Endometrial microvascular endothelial cells (primary cell): ENCODE data around the gene RAPGEF6. TPM values are rescaled to one million over a fixed set of nuclear protein-coding genes. Genes with fewer than 3 reads are reported as not detected.
"Not testable (repeated sequence)": the region's sequence is repeated elsewhere in the genome, so short reads cannot be mapped to it uniquely, and the experiment has no call there.

Experiments used
- in situ Hi-C: cut with HindIII; loops from 2 replicates; pipeline ENCODE4 v1.10.0; 2017; ENCODE audit warnings: low sequenced_read_pairs, low pct_unique_long_range_greater_than_20kb; ENCODE audit errors: inconsistent ontology term
- total RNA-seq: library from RNA; depleted of rRNA; stranded (reverse); fragments of >200 nt; gene quantifications from one replicate; pipeline ENCODE4 v1.2.3, GENCODE V29; 2015; ENCODE audit errors: inconsistent ontology term

Gene RAPGEF6
- total RNA-seq, 1 donor from 2014 or later, result 7.7 TPM

- in situ Hi-C loops, result no loop called here
These were observed 252.3 kb downstream of the RAPGEF6 start for GRCh38 chr5:131382407-131383395.

- in situ Hi-C loops, result no loop called here
These were observed 253.3 kb downstream of the RAPGEF6 start for GRCh38 chr5:131381777-131382176.

- in situ Hi-C loops, result no loop called here
These were observed 254.0 kb downstream of the RAPGEF6 start for GRCh38 chr5:131381021-131381420.

- in situ Hi-C loops, result not testable (repeated sequence)
These were observed 254.8 kb downstream of the RAPGEF6 start for GRCh38 chr5:131380238-131380637.

- in situ Hi-C loops, result no loop called here
These were observed 255.3 kb downstream of the RAPGEF6 start for GRCh38 chr5:131379723-131380122.

- in situ Hi-C loops, result no loop called here
These were observed 256.1 kb downstream of the RAPGEF6 start for GRCh38 chr5:131378721-131379541.

GRCh38 chr5:131377785-131378325 lies 257.2 kb downstream of the RAPGEF6 start:
- in situ Hi-C loops, result no loop called here

GRCh38 chr5:131377346-131377745 lies 257.7 kb downstream of the RAPGEF6 start:
- in situ Hi-C loops, result no loop called here

GRCh38 chr5:131375351-131375750 lies 259.7 kb downstream of the RAPGEF6 start:
- in situ Hi-C loops, result no loop called here

Other genes starting within 250 kb of the RAPGEF6 start
- 21.8 TPM for gene FNIP1, start 161.8 kb upstream of the RAPGEF6 start, total RNA-seq